Measurements from ENCODE around the gene GLRA1.
"Not testable (repeated sequence)": the region's sequence is repeated elsewhere in the genome, so short reads cannot be mapped to it uniquely, and the experiment has no call there.

GLRA1 gene

GRCh38 chr5:151793358-151793757 is 131.3 kb downstream of the GLRA1 start:
- no peak for DNase-seq (ENCODE audit: low read depth, low spot score)
- no peak overlapping the region for H3K4me3 ChIP-seq (ENCODE audit: low read length)

- DNase-seq (ENCODE audit: low read depth, low spot score), result no peak
- H3K4me3 ChIP-seq (ENCODE audit: low read length), result no peak overlapping the region
Observed at GRCh38 chr5:151787817-151788216, 136.8 kb downstream of the GLRA1 start.

GRCh38 chr5:151786468-151786867 is 138.2 kb downstream of the GLRA1 start:
- no peak overlapping the region for H3K4me3 ChIP-seq (ENCODE audit: low read length)
- no peak for DNase-seq (ENCODE audit: low read depth, low spot score)

GRCh38 chr5:151784141-151784540 is 140.5 kb downstream of the GLRA1 start:
- no peak overlapping the region for H3K4me3 ChIP-seq (ENCODE audit: low read length)
- no peak for DNase-seq (ENCODE audit: low read depth, low spot score)

- H3K4me3 ChIP-seq (ENCODE audit: low read length), result not testable (repeated sequence)
Observed at GRCh38 chr5:151783664-151784063, 141.0 kb downstream of the GLRA1 start.

GRCh38 chr5:151781201-151781600 is 143.4 kb downstream of the GLRA1 start:
- no peak for DNase-seq (ENCODE audit: low read depth, low spot score)
- H3K4me3 ChIP-seq (ENCODE audit: low read length), result no peak overlapping the region

More at GRCh38 chr5:151783664-151784063, 141.0 kb downstream of the GLRA1 start:
- not testable (repeated sequence) for DNase-seq (ENCODE audit: low read depth, low spot score)

GRCh38 chr5:151780348-151780747 is 144.3 kb downstream of the GLRA1 start:
- H3K4me3 ChIP-seq (ENCODE audit: low read length), result no peak overlapping the region
- DNase-seq (ENCODE audit: low read depth, low spot score), result no peak

- DNase-seq (ENCODE audit: low read depth, low spot score), result no peak
- H3K4me3 ChIP-seq (ENCODE audit: low read length), result no peak overlapping the region
Observed at GRCh38 chr5:151779531-151780125, 145.0 kb downstream of the GLRA1 start.

- H3K4me3 ChIP-seq (ENCODE audit: low read length), result no peak overlapping the region
- DNase-seq (ENCODE audit: low read depth, low spot score), result no peak
Observed at GRCh38 chr5:151775025-151775606, 149.5 kb downstream of the GLRA1 start.

- H3K4me3 ChIP-seq (ENCODE audit: low read length), result peak overlapping the region; percentile 99
- DNase-seq (ENCODE audit: low read depth, low spot score), result no peak
Observed at GRCh38 chr5:151773951-151774350, 150.7 kb downstream of the GLRA1 start.

- DNase-seq (ENCODE audit: low read depth, low spot score), result no peak
- peak overlapping the region; percentile 99 for H3K4me3 ChIP-seq (ENCODE audit: low read length)
Observed at GRCh38 chr5:151772846-151773561, 151.6 kb downstream of the GLRA1 start.

Measured in Jurkat, Clone E6-1 (cell line).